Medulla oblongata (tissue), 1 donor: ENCODE results near the gene RAPGEF5.

Source experiments
- DNase-seq: peaks from one replicate; pipeline ENCODE4 v3.0.0-alpha.2; 2015; ENCODE audit errors: extremely low spot score

RAPGEF5 gene

GRCh38 chr7:22152690-22153089, 204.3 kb downstream of the RAPGEF5 start:
- DNase-seq = no peak

GRCh38 chr7:22151901-22152300, 205.1 kb downstream of the RAPGEF5 start:
- DNase-seq = no peak

- no peak for DNase-seq
These were observed 206.7 kb downstream of the RAPGEF5 start for GRCh38 chr7:22150221-22150620.

GRCh38 chr7:22147868-22148267, 209.1 kb downstream of the RAPGEF5 start:
- DNase-seq = no peak

- no peak for DNase-seq
These were observed 209.9 kb downstream of the RAPGEF5 start for GRCh38 chr7:22146961-22147512.

- no peak for DNase-seq
These were observed 212.0 kb downstream of the RAPGEF5 start for GRCh38 chr7:22144950-22145349.

- no peak for DNase-seq
These were observed 213.5 kb downstream of the RAPGEF5 start for GRCh38 chr7:22143491-22143890.

GRCh38 chr7:22142572-22142971, 214.4 kb downstream of the RAPGEF5 start:
- DNase-seq = peak; percentile 69

- no peak for DNase-seq
These were observed 215.6 kb downstream of the RAPGEF5 start for GRCh38 chr7:22141355-22141754.

- no peak for DNase-seq
These were observed 216.4 kb downstream of the RAPGEF5 start for GRCh38 chr7:22140578-22140977.

- DNase-seq = no peak
These were observed 218.1 kb downstream of the RAPGEF5 start for GRCh38 chr7:22138886-22139285.

GRCh38 chr7:22138106-22138505, 218.8 kb downstream of the RAPGEF5 start:
- DNase-seq = no peak

- DNase-seq = no peak
These were observed 219.5 kb downstream of the RAPGEF5 start for GRCh38 chr7:22137466-22137865.

GRCh38 chr7:22137026-22137425, 219.9 kb downstream of the RAPGEF5 start:
- DNase-seq = no peak

GRCh38 chr7:22129819-22130580, 227.0 kb downstream of the RAPGEF5 start:
- DNase-seq = no peak

- no peak for DNase-seq
These were observed 227.8 kb downstream of the RAPGEF5 start for GRCh38 chr7:22129166-22129565.

GRCh38 chr7:22128528-22128920, 228.4 kb downstream of the RAPGEF5 start:
- no peak for DNase-seq

- DNase-seq = no peak
These were observed 229.0 kb downstream of the RAPGEF5 start for GRCh38 chr7:22127835-22128527.

- DNase-seq = no peak
These were observed 231.5 kb downstream of the RAPGEF5 start for GRCh38 chr7:22125436-22125835.

- DNase-seq = no peak
These were observed 232.0 kb downstream of the RAPGEF5 start for GRCh38 chr7:22124941-22125340.

GRCh38 chr7:22123139-22123538, 233.8 kb downstream of the RAPGEF5 start:
- DNase-seq = no peak

- DNase-seq = no peak
These were observed 235.1 kb downstream of the RAPGEF5 start for GRCh38 chr7:22121702-22122474.
